Stimulated activated CD8-positive, alpha-beta memory T cell treated with anti-CD3 and anti-CD28 coated beads, Interleukin-12 subunit alpha, Interleukin-12 subunit beta, amount 100 ng/mL, for 24 hours (primary cell): Measurements from ENCODE around the gene KIAA1191.
"Not testable (repeated sequence)": the region's sequence is repeated elsewhere in the genome, so short reads cannot be mapped to it uniquely, and the experiment has no call there.

Experiments
- DNase-seq: peaks from one replicate; pipeline ENCODE4 v3.0.0-alpha.2; 2020; ENCODE audit errors: extremely low read depth

KIAA1191 gene

GRCh38 chr5:176317534-176318374 lies 43.8 kb downstream of the KIAA1191 start:
- no peak for DNase-seq

GRCh38 chr5:176305356-176305755 lies 56.2 kb downstream of the KIAA1191 start:
- not testable (repeated sequence) for DNase-seq
